Neural progenitor cell (in vitro differentiated cells): ENCODE results near the gene GAS2L3. TPM values are rescaled to one million over a fixed set of nuclear protein-coding genes. Genes with fewer than 3 reads are reported as not detected.

ENCODE experiments used
- DNase-seq: peaks from one replicate; pipeline ENCODE4 v3.0.0-alpha.2; 2016; ENCODE audit warnings: low spot score
- H2AFZ ChIP-seq: fragments of 200-600 bp; sonication (generic); replicated peaks from 2 replicates; pipeline ENCODE4 v1.6.1; 2016; ENCODE audit warnings: antibody characterized with exemption
- H3F3A ChIP-seq: fragments of 200-600 bp; sonication (generic); 2 replicates; pipeline ENCODE4 v1.6.1; 2016; ENCODE audit warnings: antibody characterized with exemption, low read depth
- H3K27ac ChIP-seq: fragments of 200-600 bp; sonication (generic); 2 replicates; pipeline ENCODE4 v1.5.1; 2016; ENCODE audit warnings: mild to moderate bottlenecking
- H3K27me3 ChIP-seq: fragments of 200-600 bp; sonication (generic); 2 replicates; pipeline ENCODE4 v1.6.1; 2016; ENCODE audit warnings: mild to moderate bottlenecking, moderate library complexity
- H3K36me3 ChIP-seq: fragments of 200-600 bp; sonication (generic); 2 replicates; pipeline ENCODE4 v1.5.1; 2016
- H3K4me1 ChIP-seq: fragments of 200-600 bp; sonication (generic); 2 replicates; pipeline ENCODE4 v1.6.1; 2016; ENCODE audit warnings: mixed run types
- H3K4me2 ChIP-seq: fragments of 200-600 bp; sonication (generic); 2 replicates; pipeline ENCODE4 v1.6.1; 2016
- H3K4me3 ChIP-seq: fragments of 200-600 bp; sonication (generic); 2 replicates; pipeline ENCODE4 v1.5.1; 2016
- H3K79me2 ChIP-seq: fragments of 200-600 bp; sonication (generic); 2 replicates; pipeline ENCODE4 v1.6.1; 2016; ENCODE audit warnings: low read depth
- H3K9ac ChIP-seq: fragments of 200-600 bp; sonication (generic); 2 replicates; pipeline ENCODE4 v1.6.1; 2016
- H3K9me3 ChIP-seq: fragments of 200-600 bp; sonication (generic); 2 replicates; pipeline ENCODE4 v1.5.1; 2016; ENCODE audit warnings: low read depth
- H4K20me1 ChIP-seq: fragments of 200-600 bp; sonication (generic); 2 replicates; pipeline ENCODE4 v1.6.1; 2016; ENCODE audit warnings: low read depth
- H3K27ac Mint-ChIP-seq: 3 replicates; pipeline ENCODE4 v1.8.0; 2021; ENCODE audit warnings: mixed read lengths
- H3K27me3 Mint-ChIP-seq: 2 replicates; pipeline ENCODE4 v1.8.0; 2022; ENCODE audit warnings: low read depth, mild to moderate bottlenecking, inconsistent platforms, moderate library complexity, mixed read lengths; ENCODE audit not compliant: insufficient read depth
- H3K36me3 Mint-ChIP-seq: 3 replicates; pipeline ENCODE4 v1.8.0; 2021; ENCODE audit warnings: mixed read lengths
- H3K4me1 Mint-ChIP-seq: 3 replicates; pipeline ENCODE4 v1.8.0; 2021; ENCODE audit warnings: mixed read lengths
- H3K4me3 Mint-ChIP-seq: 3 replicates; pipeline ENCODE4 v1.8.0; 2021; ENCODE audit warnings: mild to moderate bottlenecking, moderate library complexity, mixed read lengths
- H3K9me3 Mint-ChIP-seq: 3 replicates; pipeline ENCODE4 v1.8.0; 2020; ENCODE audit warnings: mixed read lengths
- CTCF ChIP-seq: fragments of 200-600 bp; sonication (generic); IDR thresholded peaks from 2 replicates; pipeline ENCODE4 v1.5.1; 2017; ENCODE audit warnings: antibody characterized with exemption, mild to moderate bottlenecking
- EZH2 ChIP-seq: fragments of 200-600 bp; sonication (generic); IDR thresholded peaks from 2 replicates; pipeline ENCODE4 v1.6.1; 2017; ENCODE audit warnings: antibody characterized with exemption, mild to moderate bottlenecking, moderate library complexity
- EZH2phosphoT487 ChIP-seq: fragments of 200-600 bp; sonication (generic); IDR thresholded peaks from 2 replicates; pipeline ENCODE4 v1.6.1; 2017; ENCODE audit warnings: antibody characterized with exemption
- total RNA-seq: library from RNA; depleted of rRNA; stranded (reverse); fragments of >200 nt; gene quantifications from 2 replicates; pipeline ENCODE4 v1.2.3, GENCODE V29; 2015; ENCODE audit warnings: low replicate concordance

The GAS2L3 gene
- total RNA-seq, 1 donor from 2014 or later = 57.6 TPM

- Mint-ChIP-seq H3K36me3 (no peaks in the 10 kb centered on the region), H3K9me3 (no peaks in the 10 kb centered on the region), H3K4me1 (no peaks in the 10 kb centered on the region), H3K4me3 (no peak overlapping the region), H3K27me3 (no peaks in the 10 kb centered on the region), H3K27ac (no peak overlapping the region)
- Histone ChIP-seq H3K79me2 (no peaks in the 10 kb centered on the region), H3K9me3 (no peaks in the 10 kb centered on the region), H2AFZ (no peak overlapping the region), H3K4me3 (no peak overlapping the region), H3K4me1 (no peaks in the 10 kb centered on the region), H3K9ac (no peak overlapping the region), H3K27ac (no peak overlapping the region), H3K4me2 (no peak overlapping the region), H4K20me1 (no peaks in the 10 kb centered on the region), H3K27me3 (no peaks in the 10 kb centered on the region), H3F3A (no peaks in the 10 kb centered on the region), H3K36me3 (no peaks in the 10 kb centered on the region)
- TF ChIP-seq EZH2 = no peak
- no peak for TF ChIP-seq CTCF
- TF ChIP-seq EZH2phosphoT487 = no peak
- no peak for DNase-seq
Measured at GRCh38 chr12:100529756-100530350, 43.6 kb upstream of the GAS2L3 start.

GRCh38 chr12:100533376-100533775, 40.1 kb upstream of the GAS2L3 start:
- no peaks in the 10 kb centered on the region for H3K36me3 ChIP-seq
- Mint-ChIP-seq H3K36me3 (no peaks in the 10 kb centered on the region), H3K4me1 (no peaks in the 10 kb centered on the region), H3K9me3 (no peaks in the 10 kb centered on the region), H3K27ac (no peak overlapping the region), H3K4me3 (no peak overlapping the region), H3K27me3 (no peaks in the 10 kb centered on the region)
- no peak for TF ChIP-seq CTCF
- no peak for TF ChIP-seq EZH2phosphoT487
- no peak for TF ChIP-seq EZH2
- DNase-seq = no peak
- H2AFZ ChIP-seq = no peak overlapping the region
- H3K27ac ChIP-seq = no peak overlapping the region
- H3K4me2 ChIP-seq = no peak overlapping the region
- H3K4me1 ChIP-seq = no peaks in the 10 kb centered on the region
- no peak overlapping the region for H3K4me3 ChIP-seq
- H3K27me3 ChIP-seq = no peaks in the 10 kb centered on the region
- H3K9me3 ChIP-seq = no peaks in the 10 kb centered on the region
- no peaks in the 10 kb centered on the region for H4K20me1 ChIP-seq
- no peak overlapping the region for H3K9ac ChIP-seq
- no peaks in the 10 kb centered on the region for H3K79me2 ChIP-seq
- no peaks in the 10 kb centered on the region for H3F3A ChIP-seq

- no peak for TF ChIP-seq CTCF
- no peak for TF ChIP-seq EZH2phosphoT487
- no peak for TF ChIP-seq EZH2
- Histone ChIP-seq H2AFZ (no peak overlapping the region), H3K9ac (no peak overlapping the region), H3K4me3 (no peak overlapping the region), H3K27ac (no peak overlapping the region), H3K79me2 (no peaks in the 10 kb centered on the region), H3K4me2 (no peak overlapping the region), H3F3A (no peaks in the 10 kb centered on the region), H4K20me1 (no peaks in the 10 kb centered on the region), H3K9me3 (no peaks in the 10 kb centered on the region), H3K27me3 (no peaks in the 10 kb centered on the region), H3K4me1 (no peaks in the 10 kb centered on the region), H3K36me3 (no peaks in the 10 kb centered on the region)
- H3K9me3 Mint-ChIP-seq = no peaks in the 10 kb centered on the region
- no peak overlapping the region for H3K4me3 Mint-ChIP-seq
- H3K4me1 Mint-ChIP-seq = no peaks in the 10 kb centered on the region
- H3K27ac Mint-ChIP-seq = no peak overlapping the region
- H3K27me3 Mint-ChIP-seq = peaks cover 3% of the 10 kb centered on the region
- H3K36me3 Mint-ChIP-seq = no peaks in the 10 kb centered on the region
- DNase-seq = no peak
Measured at GRCh38 chr12:100534625-100535227, 38.8 kb upstream of the GAS2L3 start.
